GM06990 (cell line): ENCODE results near the gene C16orf54.
"Not testable (repeated sequence)": the region's sequence is repeated elsewhere in the genome, so short reads cannot be mapped to it uniquely, and the experiment has no call there.

Source experiments
- DNase-seq: peaks from one replicate; pipeline ENCODE4 v3.0.0-alpha.2; 2011; ENCODE audit not compliant: insufficient read length; ENCODE audit errors: extremely low read depth
- H3K27me3 ChIP-seq: replicated peaks from 2 replicates; pipeline ENCODE4 v1.6.0; 2011; ENCODE audit warnings: low read length; ENCODE audit not compliant: control insufficient read depth, insufficient read depth
- H3K36me3 ChIP-seq: 2 replicates; pipeline ENCODE4 v1.5.1; 2011; ENCODE audit warnings: low read length; ENCODE audit not compliant: control insufficient read depth, insufficient read depth
- H3K4me3 ChIP-seq: replicated peaks from 2 replicates; pipeline ENCODE4 v1.5.1; 2011; ENCODE audit warnings: low read depth, mild to moderate bottlenecking, control low read depth, low read length
- CTCF ChIP-seq: IDR thresholded peaks from 2 replicates; pipeline ENCODE4 v1.5.1; 2011; ENCODE audit warnings: low read length, control low read depth, mild to moderate bottlenecking, inconsistent platforms; ENCODE audit not compliant: insufficient read depth, poor library complexity, severe bottlenecking

The C16orf54 gene

GRCh38 chr16:29698484-29699323, 47.1 kb downstream of the C16orf54 start:
- DNase-seq: no peak
- TF ChIP-seq CTCF: no peak
- Histone ChIP-seq H3K4me3 (no peak overlapping the region), H3K36me3 (no peaks in the 10 kb centered on the region; the same call in 1 of the 2 replicates), H3K27me3 (no peaks in the 10 kb centered on the region)

- Histone ChIP-seq H3K4me3 (no peak overlapping the region), H3K27me3 (no peaks in the 10 kb centered on the region), H3K36me3 (no peaks in the 10 kb centered on the region; the same call in 1 of the 2 replicates)
- TF ChIP-seq CTCF: no peak
- no peak for DNase-seq
These were observed 47.7 kb downstream of the C16orf54 start for GRCh38 chr16:29698042-29698441.

GRCh38 chr16:29697391-29697790, 48.4 kb downstream of the C16orf54 start:
- Histone ChIP-seq H3K4me3 (no peak overlapping the region), H3K36me3 (no peaks in the 10 kb centered on the region; the same call in 1 of the 2 replicates), H3K27me3 (no peaks in the 10 kb centered on the region)
- no peak for TF ChIP-seq CTCF
- DNase-seq: no peak

GRCh38 chr16:29696881-29697331, 48.9 kb downstream of the C16orf54 start:
- H3K27me3 ChIP-seq: no peaks in the 10 kb centered on the region
- no peak for DNase-seq
- H3K36me3 ChIP-seq: no peaks in the 10 kb centered on the region; the same call in 1 of the 2 replicates
- no peak overlapping the region for H3K4me3 ChIP-seq
- TF ChIP-seq CTCF: no peak

- not testable (repeated sequence) for DNase-seq, H3K36me3 ChIP-seq, H3K27me3 ChIP-seq, H3K4me3 ChIP-seq
These were observed 50.1 kb downstream of the C16orf54 start for GRCh38 chr16:29695675-29696074.

GRCh38 chr16:29694384-29695195, 51.2 kb downstream of the C16orf54 start:
- no peak overlapping the region for H3K4me3 ChIP-seq
- DNase-seq: no peak
- no peaks in the 10 kb centered on the region; the same call in 1 of the 2 replicates for H3K36me3 ChIP-seq
- TF ChIP-seq CTCF: no peak
- no peaks in the 10 kb centered on the region for H3K27me3 ChIP-seq

GRCh38 chr16:29692606-29693005, 53.2 kb downstream of the C16orf54 start:
- H3K4me3 ChIP-seq, DNase-seq, H3K27me3 ChIP-seq, H3K36me3 ChIP-seq: not testable (repeated sequence)
